H1 (cell line): ENCODE data around the gene PHACTR2. TPM values are rescaled to one million over a fixed set of nuclear protein-coding genes. Genes with fewer than 3 reads are reported as not detected.

Source experiments
- CTCF ChIA-PET: fragments of 300-600 bp; sonication (Branson Sonifier 250); formaldehyde crosslinking; loops from one replicate; lab custom pipeline; 2021; ENCODE audit not compliant: partially characterized antibody; lab: Charles Lee
- POLR2A ChIA-PET: fragments of 300-600 bp; sonication (Branson Sonifier 250); formaldehyde crosslinking; loops from one replicate; lab custom pipeline; 2021; ENCODE audit warnings: inconsistent platforms; ENCODE audit not compliant: partially characterized antibody; lab: Charles Lee
- DNase-seq, 2 experiments: peaks; one replicate each; pipeline versions ENCODE4 v3.0.0 to v3.0.0-alpha.2; 2010 to 2022; ENCODE audit warnings: low spot score in 2 of 2, low read depth in 1 of 2, mixed read lengths in 1 of 2
- FAIRE-seq: peaks from 2 replicates; lab custom pipeline; 2011; peaks lifted over from hg19 to GRCh38; lab: Jason Lieb, UNC
- H2AFZ ChIP-seq: 2 replicates; pipeline ENCODE4 v1.8.1; 2012; ENCODE audit warnings: low read length, inconsistent platforms
- H2AK5ac ChIP-seq: 2 replicates; pipeline ENCODE4 v1.6.1; 2013; ENCODE audit warnings: low read depth, low read length
- H2BK120ac ChIP-seq: replicated peaks from 2 replicates; pipeline ENCODE3; 2013; ENCODE audit warnings: low read depth, low read length, inconsistent platforms
- H2BK12ac ChIP-seq: 2 replicates; pipeline ENCODE4 v1.6.1; 2013; ENCODE audit warnings: low read depth, low read length
- H2BK15ac ChIP-seq: 2 replicates; pipeline ENCODE4 v1.6.1; 2013; ENCODE audit warnings: low read length
- H2BK20ac ChIP-seq: 2 replicates; pipeline ENCODE4 v1.6.1; 2013; ENCODE audit warnings: low read length
- H2BK5ac ChIP-seq: 2 replicates; pipeline ENCODE4 v1.6.1; 2013; ENCODE audit warnings: low read depth, low read length
- H3K14ac ChIP-seq: 2 replicates; pipeline ENCODE4 v1.6.1; 2013; ENCODE audit warnings: inconsistent platforms; ENCODE audit not compliant: insufficient read length
- H3K18ac ChIP-seq: 2 replicates; pipeline ENCODE4 v1.6.1; 2013; ENCODE audit warnings: low read length; ENCODE audit errors: extremely low read depth
- H3K23ac ChIP-seq: 2 replicates; pipeline ENCODE4 v1.6.1; 2013; ENCODE audit warnings: inconsistent platforms; ENCODE audit not compliant: insufficient read length
- H3K23me2 ChIP-seq: 2 replicates; pipeline ENCODE4 v1.6.1; 2013; ENCODE audit warnings: low read depth, low read length
- H3K27ac ChIP-seq: 2 replicates; pipeline ENCODE4 v1.6.1; 2011; ENCODE audit warnings: low read depth, low read length, inconsistent platforms
- H3K27me3 ChIP-seq, 4 experiments: replicated peaks in 1 of 4; 1 replicate in 1 of 4; 2 replicates in 3 of 4; pipeline versions ENCODE4 v1.6.1 to v1.8.1; 2011 to 2013; ENCODE audit warnings: low read length in 3 of 4, mild to moderate bottlenecking in 3 of 4, inconsistent platforms in 2 of 4, mixed read lengths in 2 of 4, moderate library complexity in 1 of 4; ENCODE audit not compliant: control insufficient read depth in 3 of 4, insufficient read depth in 3 of 4; ENCODE audit errors: extremely low read depth in 1 of 4
- H3K36me3 ChIP-seq, 4 experiments: 2 replicates each; pipeline versions ENCODE4 v1.6.1 to v1.8.1; 2011 to 2013; ENCODE audit warnings: mild to moderate bottlenecking in 4 of 4, low read length in 3 of 4, moderate library complexity in 2 of 4, control low read depth in 1 of 4, inconsistent platforms in 1 of 4; ENCODE audit not compliant: insufficient read depth in 4 of 4, control insufficient read depth in 2 of 4
- H3K4ac ChIP-seq: replicated peaks from 2 replicates; pipeline ENCODE3; 2013; ENCODE audit warnings: low read length, low read depth, mixed read lengths, inconsistent platforms; ENCODE audit not compliant: insufficient read length
- H3K4me1 ChIP-seq, 4 experiments: replicated peaks in 1 of 4; 1 replicate in 1 of 4; 2 replicates in 3 of 4; pipeline versions ENCODE4 v1.6.1 to v1.8.1; 2011 to 2013; ENCODE audit warnings: low read length in 3 of 4, inconsistent platforms in 2 of 4, mixed read lengths in 1 of 4; ENCODE audit not compliant: insufficient read depth in 4 of 4, control insufficient read depth in 3 of 4
- H3K4me2 ChIP-seq, 2 experiments: 2 replicates each; pipeline versions ENCODE4 v1.6.1 to v1.8.1; 2011 to 2013; ENCODE audit warnings: low read depth in 2 of 2, low read length in 2 of 2, control low read depth in 1 of 2, inconsistent platforms in 1 of 2, mild to moderate bottlenecking in 1 of 2; ENCODE audit not compliant: insufficient read depth in 1 of 2
- H3K4me3 ChIP-seq, 4 experiments: fragments of 200-600, 300-600 bp in 1 of 4; sonication (generic), shearing (Covaris generic), sonication (Bioruptor Twin) in 1 of 4; 2 replicates each; pipeline versions ENCODE4 v1.5.1 to v1.8.1; 2011 to 2016; ENCODE audit warnings: low read length in 4 of 4, low read depth in 3 of 4, control low read depth in 2 of 4, inconsistent platforms in 2 of 4, mild to moderate bottlenecking in 2 of 4, mixed read lengths in 1 of 4, moderate library complexity in 1 of 4; ENCODE audit not compliant: insufficient read depth in 2 of 4; ENCODE audit errors: extremely low read depth in 1 of 4
- H3K56ac ChIP-seq: replicated peaks from 2 replicates; pipeline ENCODE3; 2013; ENCODE audit warnings: low read depth, mild to moderate bottlenecking, mixed read lengths, low read length, inconsistent platforms; ENCODE audit not compliant: insufficient read length
- H3K79me1 ChIP-seq: 2 replicates; pipeline ENCODE4 v1.6.1; 2013; ENCODE audit warnings: low read depth, low read length, control low read depth
- H3K79me2 ChIP-seq, 2 experiments: 2 replicates each; pipeline versions ENCODE4 v1.6.1 to v1.8.1; 2012 to 2013; ENCODE audit warnings: low read length in 2 of 2, mild to moderate bottlenecking in 2 of 2, inconsistent platforms in 1 of 2; ENCODE audit not compliant: insufficient read depth in 2 of 2, control insufficient read depth in 1 of 2
- H3K9ac ChIP-seq, 4 experiments: replicated peaks in 1 of 4; 1 replicate in 1 of 4; 2 replicates in 3 of 4; pipeline versions ENCODE4 v1.6.1 to v1.8.1; 2011 to 2013; ENCODE audit warnings: low read depth in 3 of 4, low read length in 3 of 4, control low read depth in 2 of 4, mild to moderate bottlenecking in 2 of 4, moderate library complexity in 2 of 4, inconsistent platforms in 1 of 4; ENCODE audit errors: extremely low read depth in 1 of 4
- H3K9me3 ChIP-seq, 2 experiments: 2 replicates each; pipeline versions ENCODE4 v1.6.1 to v1.8.1; 2012 to 2013; ENCODE audit warnings: mild to moderate bottlenecking in 2 of 2, moderate library complexity in 2 of 2, control low read depth in 1 of 2, inconsistent platforms in 1 of 2, low read depth in 1 of 2, low read length in 1 of 2, mixed read lengths in 1 of 2; ENCODE audit not compliant: insufficient read depth in 2 of 2
- H4K20me1 ChIP-seq, 2 experiments: replicated peaks in 1 of 2; 2 replicates each; pipeline versions ENCODE3 to v1.8.1; 2011 to 2013; ENCODE audit warnings: inconsistent platforms in 2 of 2, low read length in 2 of 2, mild to moderate bottlenecking in 1 of 2; ENCODE audit not compliant: insufficient read depth in 2 of 2, control insufficient read depth in 1 of 2
- H4K5ac ChIP-seq: 2 replicates; pipeline ENCODE4 v1.6.1; 2013; ENCODE audit warnings: low read length, low read depth, mixed read lengths, inconsistent platforms; ENCODE audit not compliant: insufficient read length
- H4K8ac ChIP-seq: 2 replicates; pipeline ENCODE4 v1.8.0; 2013; ENCODE audit warnings: mild to moderate bottlenecking, moderate library complexity, low read length, inconsistent platforms; ENCODE audit not compliant: insufficient read depth; ENCODE audit errors: extremely low read depth
- H4K91ac ChIP-seq: replicated peaks from 2 replicates; pipeline ENCODE3; 2013; ENCODE audit warnings: low read length, mixed read lengths, inconsistent platforms; ENCODE audit not compliant: insufficient read length
- ASH2L ChIP-seq: fragments of 200-600, 300-600 bp; sonication (generic); IDR thresholded peaks from one replicate; pipeline ENCODE4 v1.7.1; 2017; ENCODE audit warnings: low read length
- BRCA1 ChIP-seq: IDR thresholded peaks from 2 replicates; pipeline ENCODE4 v1.6.1; 2012; ENCODE audit warnings: low read depth, low read length, improper control_type of control experiment
- CHD1 ChIP-seq: IDR thresholded peaks from 2 replicates; pipeline ENCODE4 v1.6.1; 2012; ENCODE audit warnings: low read depth, low read length, improper control_type of control experiment
- EP300 ChIP-seq, 2 experiments: IDR thresholded peaks; 1 replicate in 1 of 2; 2 replicates in 1 of 2; pipeline ENCODE4 v1.6.1; 2011 to 2012; ENCODE audit warnings: low read depth in 2 of 2, low read length in 2 of 2, mild to moderate bottlenecking in 2 of 2, borderline replicate concordance in 1 of 2, inconsistent platforms in 1 of 2, moderate library complexity in 1 of 2
- POLR2A ChIP-seq, 2 experiments: IDR thresholded peaks; 1 replicate in 1 of 2; 2 replicates in 1 of 2; pipeline ENCODE4 v1.6.1; 2011; ENCODE audit warnings: low read depth in 2 of 2, low read length in 2 of 2, mild to moderate bottlenecking in 2 of 2; ENCODE audit errors: control extremely low read depth in 1 of 2
- RBBP5 ChIP-seq: IDR thresholded peaks from 2 replicates; pipeline ENCODE4 v1.7.1; 2012; ENCODE audit warnings: low read depth, mild to moderate bottlenecking, inconsistent platforms, low read length, moderate library complexity, borderline replicate concordance
- RFX5 ChIP-seq: IDR thresholded peaks from 2 replicates; pipeline ENCODE4 v1.6.1; 2011; ENCODE audit warnings: low read depth, low read length, improper control_type of control experiment, borderline replicate concordance
- RNF2 ChIP-seq: fragments of 200-900, 300-1000 bp; sonication (generic); IDR thresholded peaks from 2 replicates; pipeline ENCODE4 v1.7.1; 2016; ENCODE audit warnings: borderline replicate concordance, low read depth, mild to moderate bottlenecking, antibody characterized with exemption, low read length; ENCODE audit not compliant: poor library complexity, severe bottlenecking; ENCODE audit errors: missing control alignments
- SAP30 ChIP-seq: fragments of 300-600 bp; sonication (generic); IDR thresholded peaks from 2 replicates; pipeline ENCODE4 v1.7.1; 2012; ENCODE audit warnings: low read length, moderate library complexity, mild to moderate bottlenecking, inconsistent platforms; ENCODE audit not compliant: insufficient read depth, insufficient replicate concordance
- SP2 ChIP-seq: IDR thresholded peaks from 2 replicates; pipeline ENCODE4 v1.6.1; 2012; ENCODE audit warnings: mild to moderate bottlenecking, low read length, inconsistent platforms
- WGBS, 2 experiments: shearing (Covaris generic) in 1 of 2; methylation state at CpG; one replicate each; pipeline versions ENCODE4 v1.1.6 to v1.1.7; 2013 to 2015; ENCODE audit warnings: low lambda C conversion rate in 2 of 2, mixed read lengths in 2 of 2, inconsistent platforms in 1 of 2, low coverage in 1 of 2, missing lambda C conversion rate in 1 of 2; ENCODE audit not compliant: insufficient replicate concordance in 2 of 2, insufficient coverage in 1 of 2, insufficient read length in 1 of 2; ENCODE audit errors: extremely low coverage in 1 of 2, missing lambda C conversion rate in 1 of 2; 5-methylcytosine and 5-hydroxymethylcytosine counted together
- polyA plus RNA-seq, 7 experiments: library from polyadenylated mRNA; depleted of rRNA in 3 of 7; stranded (reverse) in 5 of 7; unstranded in 2 of 7; fragments of >200 nt in 5 of 7; fragments of 200-250 nt in 2 of 7; gene quantifications; 1 replicate in 5 of 7; 2 replicates in 1 of 7; 4 replicates in 1 of 7; pipeline versions ENCODE4 v1.2.1 to v1.2.3, GENCODE V29; 2011 to 2013; ENCODE audit warnings: missing spikeins in 2 of 7, mixed read lengths in 2 of 7
- total RNA-seq: library from RNA; stranded (reverse); fragmentation: NEBNext Ultra II Directional; extraction: Animal tissue kit (Norgen Biotek cat#: 25700); gene quantifications from 2 replicates; pipeline ENCODE4 v1.2.1, GENCODE V29; 2021

Gene PHACTR2
- total and polyA plus RNA-seq, 2 of the 8 experiments (the other 6 are each of a cell fraction or from before 2014, with no cell fraction given) = 16.9 to 131 TPM

DNA sequence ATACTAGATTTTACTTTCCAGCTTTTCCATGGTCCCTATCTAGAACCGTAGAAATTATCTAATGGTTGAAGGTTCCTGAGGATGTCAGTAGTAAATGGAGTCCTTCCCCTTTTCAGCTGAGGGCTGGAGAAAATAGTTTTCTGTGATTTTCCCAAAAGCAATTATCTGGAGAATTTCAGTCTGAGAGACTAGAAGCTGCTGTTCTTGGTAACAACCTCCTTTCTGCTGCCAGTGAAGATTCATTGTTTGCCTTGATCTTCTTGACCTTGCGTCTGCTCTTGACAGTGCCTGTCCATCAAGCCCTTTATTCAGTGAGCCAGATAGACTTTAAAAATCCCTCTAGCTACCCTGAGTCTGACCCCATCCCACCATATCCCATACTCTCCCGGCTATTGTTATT is 73.1 kb downstream of the PHACTR2 start:
- Histone ChIP-seq H2AK5ac (peak overlapping the region; percentile 67; the same call in 1 of the 2 replicates), H3K79me1 (no peaks in the 10 kb centered on the region), H4K91ac (peak overlapping the region; percentile 29), H3K9me3 (no peaks in the 10 kb centered on the region), H3K4ac (no peak overlapping the region), H3K4me2 (0 out of 4 replicates have a peak overlapping the region, but pooled peaks of 1 of the 2 experiments have one; percentile 2), H3K18ac (peak overlapping the region; percentile 39; the same call in 1 of the 2 replicates), H3K4me3 (no peak overlapping the region), H2BK15ac (no peak overlapping the region), H2BK20ac (peak overlapping the region; percentile 76), H2BK120ac (no peak overlapping the region), H3K23me2 (peaks cover 2% of the 10 kb centered on the region; the same call in 1 of the 2 replicates), H4K5ac (no peak overlapping the region), H3K56ac (no peak overlapping the region), H2BK5ac (peak overlapping the region; percentile 78), H4K20me1 (no peaks in the 10 kb centered on the region), H3K9ac (no peak overlapping the region; a peak in 1 of 7 replicates)
- no peak for DNase-seq
- FAIRE-seq = no peak
- 88% methylated on average over 3 of the region's 3 CpGs; no CpG with 5 or more reads in 1 of the 2 experiments for WGBS, 2 experiments
- POLR2A ChIA-PET = interaction anchor here (0.9 to 1.2 kb wide), 2 partner anchors 9 to 156 kb away, joined by 3 to 4 read pairs; no protein-coding TSS in a partner anchor
- TF ChIP-seq BRCA1 = no peak
- TF ChIP-seq RFX5 = no peak
- TF ChIP-seq POLR2A (IDR thresholded peaks at IDR 0.05; ENCODE audit: control extremely low read depth in 1 of 2, low read depth in 2 of 2, low read length in 2 of 2) = no peak
- no peak for TF ChIP-seq CHD1
- TF ChIP-seq RBBP5 = no peak
- TF ChIP-seq SAP30 = no peak
- no peak for TF ChIP-seq RNF2
- no peak for TF ChIP-seq ASH2L
- TF ChIP-seq SP2 = no peak
- no peak for TF ChIP-seq EP300 (IDR thresholded peaks at IDR 0.05; ENCODE audit: borderline replicate concordance in 1 of 2, low read depth in 2 of 2, low read length in 2 of 2)
- TF ChIP-seq, all 59 proteins: peak for 0
- Histone ChIP-seq H3K79me2 (peaks cover 0 to 26% of the 10 kb centered on the region in 2 experiments; a peak in 2 of 4 replicates), H3K23ac (no peak overlapping the region), H4K8ac (no peak overlapping the region), H3K27ac (no peak overlapping the region), H3K36me3 (peaks cover 0 to 20% (median 6%) of the 10 kb centered on the region in 4 experiments; a peak in 5 of 8 replicates), H3K4me1 (peaks cover 5 to 38% (median 30%) of the 10 kb centered on the region in 4 experiments), H3K14ac (no peak overlapping the region), H2AFZ (no peak overlapping the region), H2BK12ac (0 out of 2 replicates have a peak overlapping the region, but pooled peaks have one; percentile 85), H3K27me3 (no peaks in the 10 kb centered on the region)
- CTCF ChIA-PET = interaction anchor here (1.0 to 1.6 kb wide), 4 partner anchors 8 to 189 kb away, joined by 3 to 6 read pairs (median 4); no protein-coding TSS in a partner anchor
